ENCODE measurements around the gene CEP85.

DNA sequence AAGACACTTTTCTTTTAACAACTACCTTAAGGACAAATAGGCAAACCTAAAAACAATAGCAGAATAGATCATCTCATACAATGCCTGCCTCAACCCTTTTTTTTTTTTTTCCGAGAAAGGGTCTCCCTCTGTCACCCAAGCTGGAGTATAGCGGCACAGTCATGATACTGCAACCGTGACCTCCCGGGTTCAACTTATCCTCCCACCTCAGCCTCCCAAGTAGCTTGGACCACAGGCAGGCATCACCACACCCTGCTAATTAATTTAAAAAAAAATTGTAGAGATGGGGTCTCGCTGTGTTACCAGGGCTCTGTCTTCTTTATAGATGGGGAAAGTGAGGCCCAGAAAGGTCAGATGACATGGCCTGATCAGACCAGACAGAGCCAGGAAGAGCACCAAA is 53.8 kb downstream of the CEP85 start:
- TF ChIP-seq, protein P1, sequence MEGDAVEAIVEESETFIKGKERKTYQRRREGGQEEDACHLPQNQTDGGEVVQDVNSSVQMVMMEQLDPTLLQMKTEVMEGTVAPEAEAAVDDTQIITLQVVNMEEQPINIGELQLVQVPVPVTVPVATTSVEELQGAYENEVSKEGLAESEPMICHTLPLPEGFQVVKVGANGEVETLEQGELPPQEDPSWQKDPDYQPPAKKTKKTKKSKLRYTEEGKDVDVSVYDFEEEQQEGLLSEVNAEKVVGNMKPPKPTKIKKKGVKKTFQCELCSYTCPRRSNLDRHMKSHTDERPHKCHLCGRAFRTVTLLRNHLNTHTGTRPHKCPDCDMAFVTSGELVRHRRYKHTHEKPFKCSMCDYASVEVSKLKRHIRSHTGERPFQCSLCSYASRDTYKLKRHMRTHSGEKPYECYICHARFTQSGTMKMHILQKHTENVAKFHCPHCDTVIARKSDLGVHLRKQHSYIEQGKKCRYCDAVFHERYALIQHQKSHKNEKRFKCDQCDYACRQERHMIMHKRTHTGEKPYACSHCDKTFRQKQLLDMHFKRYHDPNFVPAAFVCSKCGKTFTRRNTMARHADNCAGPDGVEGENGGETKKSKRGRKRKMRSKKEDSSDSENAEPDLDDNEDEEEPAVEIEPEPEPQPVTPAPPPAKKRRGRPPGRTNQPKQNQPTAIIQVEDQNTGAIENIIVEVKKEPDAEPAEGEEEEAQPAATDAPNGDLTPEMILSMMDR (IDR thresholded peaks at IDR 0.05) = no peak
- no peak for TF ChIP-seq POLR2AphosphoS5 (IDR thresholded peaks at IDR 0.05)
